ENCODE measurements around the gene FBXO31.

The FBXO31 gene

GRCh38 chr16:87424266-87424665, 40.7 kb upstream of the FBXO31 start:
- H3K27ac ChIP-seq (ENCODE audit: extremely low read depth, low read depth, low read length), result no peak overlapping the region
- no peaks in the 10 kb centered on the region for H3K4me1 ChIP-seq (ENCODE audit: control insufficient read depth, insufficient read depth, low read length)
- TF ChIP-seq ZNF350 (tag by site-specific recombination; IDR thresholded peaks at IDR 0.05) (no peak), GLIS1 (tag by site-specific recombination; IDR thresholded peaks at IDR 0.05) (peak; percentile 91), ZIC2 (tag by site-specific recombination; IDR thresholded peaks at IDR 0.05) (peak; percentile 79), KLF1 (tag by site-specific recombination; IDR thresholded peaks at IDR 0.05) (peak; percentile 14; the same call in 1 of the 2 replicates)
- peaks cover 10 to 67% of the 10 kb centered on the region in 2 experiments; a peak in 2 of 3 replicates for H3K36me3 ChIP-seq (ENCODE audit: control insufficient read depth in 2 of 2, insufficient read depth in 1 of 2, low read length in 2 of 2)
- no peak overlapping the region for H3K4me3 ChIP-seq (ENCODE audit: low read depth, low read length)
- ChIA-PET CTCF (interaction anchor here (2.1 to 3.1 kb wide), 2 partner anchors 8 to 212 kb away, joined by 5 to 13 read pairs; no protein-coding TSS in a partner anchor), POLR2A (no interaction called here)
- no peaks in the 10 kb centered on the region for H3K9me3 ChIP-seq (ENCODE audit: control insufficient read depth, insufficient read depth, low read depth, low read length)

- CTCF ChIA-PET, result interaction anchor here (0.7 kb wide), 1 partner anchor 477 kb away, joined by 3 read pairs; no protein-coding TSS in a partner anchor
- Histone ChIP-seq H3K4me1 (ENCODE audit: control insufficient read depth, insufficient read depth, low read length) (no peaks in the 10 kb centered on the region), H3K9me3 (ENCODE audit: control insufficient read depth, insufficient read depth, low read depth, low read length) (no peaks in the 10 kb centered on the region), H3K36me3 (ENCODE audit: control insufficient read depth in 2 of 2, insufficient read depth in 1 of 2, low read length in 2 of 2) (peaks cover 10 to 64% of the 10 kb centered on the region in 2 experiments; a peak in 2 of 3 replicates), H3K27ac (ENCODE audit: extremely low read depth, low read depth, low read length) (no peak overlapping the region), H3K4me3 (ENCODE audit: low read depth, low read length) (no peak overlapping the region)
- POLR2A ChIA-PET, result no interaction called here
- TF ChIP-seq ZNF624 (tag by site-specific recombination; IDR thresholded peaks at IDR 0.05) (no peak), ZNF10 (tag by site-specific recombination; IDR thresholded peaks at IDR 0.05) (0 out of 2 replicates have a peak, but pooled peaks have one; percentile 25)
Measured at GRCh38 chr16:87423429-87423828, 39.9 kb upstream of the FBXO31 start.

- TF ChIP-seq ZNF398 (tag by site-specific recombination; IDR thresholded peaks at IDR 0.05) (no peak), ZBTB49 (tag by site-specific recombination; IDR thresholded peaks at IDR 0.05; ENCODE audit: low read depth) (no peak), ZNF513 (tag by site-specific recombination; IDR thresholded peaks at IDR 0.05) (no peak), ZNF280D (tag by site-specific recombination; IDR thresholded peaks at IDR 0.05) (no peak), KLF8 (tag by site-specific recombination; IDR thresholded peaks at IDR 0.05) (no peak), BCL11A (tag by site-specific recombination; IDR thresholded peaks at IDR 0.05; ENCODE audit: low read depth) (no peak), ZBTB1 (tag by site-specific recombination; IDR thresholded peaks at IDR 0.05) (no peak), ZSCAN16 (tag by site-specific recombination; IDR thresholded peaks at IDR 0.05) (no peak), ZNF580 (tag by site-specific recombination; IDR thresholded peaks at IDR 0.05) (no peak), ZNF701 (tag by site-specific recombination; IDR thresholded peaks at IDR 0.05) (no peak), REPIN1 (tag by site-specific recombination; IDR thresholded peaks at IDR 0.05; ENCODE audit: low read depth) (no peak)
- Histone ChIP-seq H3K9me3 (ENCODE audit: control insufficient read depth, insufficient read depth, low read depth, low read length) (no peaks in the 10 kb centered on the region), H3K27ac (ENCODE audit: extremely low read depth, low read depth, low read length) (no peak overlapping the region), H3K4me3 (ENCODE audit: low read depth, low read length) (no peak overlapping the region), H3K4me1 (ENCODE audit: control insufficient read depth, insufficient read depth, low read length) (no peaks in the 10 kb centered on the region), H3K36me3 (ENCODE audit: control insufficient read depth in 2 of 2, insufficient read depth in 1 of 2, low read length in 2 of 2) (peaks cover 10 to 76% of the 10 kb centered on the region in 2 experiments; a peak in 2 of 3 replicates)
- ChIA-PET POLR2A (no interaction called here), CTCF (interaction anchor here (0.6 to 0.7 kb wide), 3 partner anchors 148 to 209 kb away, joined by 3 to 4 read pairs (median 3); no protein-coding TSS in a partner anchor)
Measured at GRCh38 chr16:87422106-87422505, 38.5 kb upstream of the FBXO31 start.

Data from HEK293 (cell line).